ENCODE data around the gene APP.

APP gene

GRCh38 chr21:26072666-26073615 lies 97.6 kb downstream of the APP start:
- H3K27ac ChIP-seq (ENCODE audit: low read length), result peak overlapping the region; percentile 12
- H3K27me3 ChIP-seq (ENCODE audit: control insufficient read depth, insufficient read depth, low read length), result no peaks in the 10 kb centered on the region
- no peak overlapping the region for H3K9ac ChIP-seq (ENCODE audit: low read length)
- no peaks in the 10 kb centered on the region for H3K36me3 ChIP-seq (ENCODE audit: control insufficient read depth, low read depth, low read length)
- H3K4me1 ChIP-seq (ENCODE audit: control insufficient read depth, low read depth, low read length), result peaks cover 56% of the 10 kb centered on the region
- no peaks in the 10 kb centered on the region for H3K9me3 ChIP-seq (ENCODE audit: control insufficient read depth, low read depth, low read length)
- H3K4me3 ChIP-seq (ENCODE audit: low read length), result no peak overlapping the region

GRCh38 chr21:26070822-26071425 lies 99.6 kb downstream of the APP start:
- Histone ChIP-seq H3K27ac (ENCODE audit: low read length) (peak overlapping the region; percentile 24), H3K9ac (ENCODE audit: low read length) (no peak overlapping the region), H3K9me3 (ENCODE audit: control insufficient read depth, low read depth, low read length) (no peaks in the 10 kb centered on the region), H3K4me1 (ENCODE audit: control insufficient read depth, low read depth, low read length) (peaks cover 56% of the 10 kb centered on the region), H3K27me3 (ENCODE audit: control insufficient read depth, insufficient read depth, low read length) (no peaks in the 10 kb centered on the region), H3K4me3 (ENCODE audit: low read length) (no peak overlapping the region), H3K36me3 (ENCODE audit: control insufficient read depth, low read depth, low read length) (no peaks in the 10 kb centered on the region)

- H3K9ac ChIP-seq (ENCODE audit: low read length), result no peak overlapping the region
- H3K27ac ChIP-seq (ENCODE audit: low read length), result no peak overlapping the region
Observed at GRCh38 chr21:26070121-26070520, 100.4 kb downstream of the APP start.

GRCh38 chr21:26068776-26069175 lies 101.8 kb downstream of the APP start:
- Histone ChIP-seq H3K4me3 (ENCODE audit: low read length) (no peak overlapping the region), H3K9me3 (ENCODE audit: control insufficient read depth, low read depth, low read length) (no peaks in the 10 kb centered on the region), H3K36me3 (ENCODE audit: control insufficient read depth, low read depth, low read length) (no peaks in the 10 kb centered on the region), H3K27me3 (ENCODE audit: control insufficient read depth, insufficient read depth, low read length) (no peaks in the 10 kb centered on the region), H3K4me1 (ENCODE audit: control insufficient read depth, low read depth, low read length) (peaks cover 62% of the 10 kb centered on the region), H3K9ac (ENCODE audit: low read length) (no peak overlapping the region), H3K27ac (ENCODE audit: low read length) (no peak overlapping the region)

More at GRCh38 chr21:26070121-26070520, 100.4 kb downstream of the APP start:
- H3K4me1 ChIP-seq (ENCODE audit: control insufficient read depth, low read depth, low read length), result peaks cover 62% of the 10 kb centered on the region
- H3K27me3 ChIP-seq (ENCODE audit: control insufficient read depth, insufficient read depth, low read length), result no peaks in the 10 kb centered on the region
- no peak overlapping the region for H3K4me3 ChIP-seq (ENCODE audit: low read length)
- H3K36me3 ChIP-seq (ENCODE audit: control insufficient read depth, low read depth, low read length), result no peaks in the 10 kb centered on the region
- H3K9me3 ChIP-seq (ENCODE audit: control insufficient read depth, low read depth, low read length), result no peaks in the 10 kb centered on the region

GRCh38 chr21:26067836-26068594 lies 102.6 kb downstream of the APP start:
- H3K36me3 ChIP-seq (ENCODE audit: control insufficient read depth, low read depth, low read length), result no peaks in the 10 kb centered on the region
- H3K27ac ChIP-seq (ENCODE audit: low read length), result no peak overlapping the region

GRCh38 chr21:26064506-26064905 lies 106.1 kb downstream of the APP start:
- no peaks in the 10 kb centered on the region for H3K9me3 ChIP-seq (ENCODE audit: control insufficient read depth, low read depth, low read length)
- no peak overlapping the region for H3K4me3 ChIP-seq (ENCODE audit: low read length)
- no peaks in the 10 kb centered on the region for H3K27me3 ChIP-seq (ENCODE audit: control insufficient read depth, insufficient read depth, low read length)
- no peak overlapping the region for H3K27ac ChIP-seq (ENCODE audit: low read length)
- H3K4me1 ChIP-seq (ENCODE audit: control insufficient read depth, low read depth, low read length), result peaks cover 39% of the 10 kb centered on the region
- H3K9ac ChIP-seq (ENCODE audit: low read length), result no peak overlapping the region
- no peaks in the 10 kb centered on the region for H3K36me3 ChIP-seq (ENCODE audit: control insufficient read depth, low read depth, low read length)

More at GRCh38 chr21:26067836-26068594, 102.6 kb downstream of the APP start:
- Histone ChIP-seq H3K4me3 (ENCODE audit: low read length) (no peak overlapping the region), H3K4me1 (ENCODE audit: control insufficient read depth, low read depth, low read length) (peaks cover 56% of the 10 kb centered on the region), H3K27me3 (ENCODE audit: control insufficient read depth, insufficient read depth, low read length) (no peaks in the 10 kb centered on the region), H3K9ac (ENCODE audit: low read length) (no peak overlapping the region), H3K9me3 (ENCODE audit: control insufficient read depth, low read depth, low read length) (no peaks in the 10 kb centered on the region)

- H3K9ac ChIP-seq (ENCODE audit: low read length), result no peak overlapping the region
- peaks cover 23% of the 10 kb centered on the region for H3K4me1 ChIP-seq (ENCODE audit: control insufficient read depth, low read depth, low read length)
- H3K9me3 ChIP-seq (ENCODE audit: control insufficient read depth, low read depth, low read length), result no peaks in the 10 kb centered on the region
- no peak overlapping the region for H3K27ac ChIP-seq (ENCODE audit: low read length)
- H3K4me3 ChIP-seq (ENCODE audit: low read length), result no peak overlapping the region
- H3K27me3 ChIP-seq (ENCODE audit: control insufficient read depth, insufficient read depth, low read length), result no peaks in the 10 kb centered on the region
- no peaks in the 10 kb centered on the region for H3K36me3 ChIP-seq (ENCODE audit: control insufficient read depth, low read depth, low read length)
Observed at GRCh38 chr21:26061437-26061836, 109.1 kb downstream of the APP start.

GRCh38 chr21:26060335-26061115 lies 110.0 kb downstream of the APP start:
- Histone ChIP-seq H3K36me3 (ENCODE audit: control insufficient read depth, low read depth, low read length) (no peaks in the 10 kb centered on the region), H3K4me3 (ENCODE audit: low read length) (no peak overlapping the region), H3K27me3 (ENCODE audit: control insufficient read depth, insufficient read depth, low read length) (no peaks in the 10 kb centered on the region), H3K9me3 (ENCODE audit: control insufficient read depth, low read depth, low read length) (no peaks in the 10 kb centered on the region), H3K9ac (ENCODE audit: low read length) (no peak overlapping the region), H3K27ac (ENCODE audit: low read length) (no peak overlapping the region), H3K4me1 (ENCODE audit: control insufficient read depth, low read depth, low read length) (peaks cover 17% of the 10 kb centered on the region)

- no peaks in the 10 kb centered on the region for H3K36me3 ChIP-seq (ENCODE audit: control insufficient read depth, low read depth, low read length)
- peaks cover 16% of the 10 kb centered on the region for H3K4me1 ChIP-seq (ENCODE audit: control insufficient read depth, low read depth, low read length)
Observed at GRCh38 chr21:26057477-26058170, 112.9 kb downstream of the APP start.

GRCh38 chr21:26055841-26056264 lies 114.7 kb downstream of the APP start:
- no peak overlapping the region for H3K9ac ChIP-seq (ENCODE audit: low read length)

More at GRCh38 chr21:26057477-26058170, 112.9 kb downstream of the APP start:
- no peaks in the 10 kb centered on the region for H3K27me3 ChIP-seq (ENCODE audit: control insufficient read depth, insufficient read depth, low read length)
- H3K27ac ChIP-seq (ENCODE audit: low read length), result no peak overlapping the region
- H3K9ac ChIP-seq (ENCODE audit: low read length), result no peak overlapping the region
- no peaks in the 10 kb centered on the region for H3K9me3 ChIP-seq (ENCODE audit: control insufficient read depth, low read depth, low read length)
- H3K4me3 ChIP-seq (ENCODE audit: low read length), result no peak overlapping the region

More at GRCh38 chr21:26055841-26056264, 114.7 kb downstream of the APP start:
- Histone ChIP-seq H3K27me3 (ENCODE audit: control insufficient read depth, insufficient read depth, low read length) (no peaks in the 10 kb centered on the region), H3K4me1 (ENCODE audit: control insufficient read depth, low read depth, low read length) (peaks cover 17% of the 10 kb centered on the region), H3K9me3 (ENCODE audit: control insufficient read depth, low read depth, low read length) (no peaks in the 10 kb centered on the region), H3K36me3 (ENCODE audit: control insufficient read depth, low read depth, low read length) (peaks cover 7% of the 10 kb centered on the region), H3K4me3 (ENCODE audit: low read length) (no peak overlapping the region), H3K27ac (ENCODE audit: low read length) (no peak overlapping the region)

Measured in iPS-18a (cell line).